ENCODE data around the gene LCN6.

LCN6 gene

GRCh38 chr9:136718345-136719194, 29.8 kb downstream of the LCN6 start:
- no peak for TF ChIP-seq GATA3 (IDR thresholded peaks at IDR 0.05; ENCODE audit: low read depth, low read length)
- TF ChIP-seq GATA2 (IDR thresholded peaks at IDR 0.05; ENCODE audit: low read depth, low read length) = no peak

GRCh38 chr9:136717399-136717798, 30.9 kb downstream of the LCN6 start:
- TF ChIP-seq GATA2 (IDR thresholded peaks at IDR 0.05; ENCODE audit: low read depth, low read length) (no peak), GATA3 (IDR thresholded peaks at IDR 0.05; ENCODE audit: low read depth, low read length) (no peak)

GRCh38 chr9:136714893-136715274, 33.4 kb downstream of the LCN6 start:
- TF ChIP-seq GATA3 (IDR thresholded peaks at IDR 0.05; ENCODE audit: low read depth, low read length) (no peak), GATA2 (IDR thresholded peaks at IDR 0.05; ENCODE audit: low read depth, low read length) (no peak)

GRCh38 chr9:136714096-136714892, 34.0 kb downstream of the LCN6 start:
- TF ChIP-seq GATA3 (IDR thresholded peaks at IDR 0.05; ENCODE audit: low read depth, low read length) (no peak), GATA2 (IDR thresholded peaks at IDR 0.05; ENCODE audit: low read depth, low read length) (no peak)

GRCh38 chr9:136713550-136713949, 34.8 kb downstream of the LCN6 start:
- TF ChIP-seq GATA3 (IDR thresholded peaks at IDR 0.05; ENCODE audit: low read depth, low read length) = no peak
- no peak for TF ChIP-seq GATA2 (IDR thresholded peaks at IDR 0.05; ENCODE audit: low read depth, low read length)

GRCh38 chr9:136712690-136713544, 35.4 kb downstream of the LCN6 start:
- TF ChIP-seq GATA3 (IDR thresholded peaks at IDR 0.05; ENCODE audit: low read depth, low read length) = no peak
- TF ChIP-seq GATA2 (IDR thresholded peaks at IDR 0.05; ENCODE audit: low read depth, low read length) = no peak

GRCh38 chr9:136711751-136712689, 36.3 kb downstream of the LCN6 start, which contains the start of gene DIPK1B:
TSS of gene DIPK1B (plus strand) at chr9:136712572. CDS start at chr9:136712666, 94 bp downstream.
- TF ChIP-seq GATA3 (IDR thresholded peaks at IDR 0.05; ENCODE audit: low read depth, low read length) = no peak
- no peak for TF ChIP-seq GATA2 (IDR thresholded peaks at IDR 0.05; ENCODE audit: low read depth, low read length)

GRCh38 chr9:136710543-136710942, 37.8 kb downstream of the LCN6 start:
- TF ChIP-seq GATA3 (IDR thresholded peaks at IDR 0.05; ENCODE audit: low read depth, low read length) (no peak), GATA2 (IDR thresholded peaks at IDR 0.05; ENCODE audit: low read depth, low read length) (no peak)

- no peak for TF ChIP-seq GATA3 (IDR thresholded peaks at IDR 0.05; ENCODE audit: low read depth, low read length)
- no peak for TF ChIP-seq GATA2 (IDR thresholded peaks at IDR 0.05; ENCODE audit: low read depth, low read length)
Measured at GRCh38 chr9:136709454-136710109, 38.7 kb downstream of the LCN6 start.

- no peak for TF ChIP-seq GATA3 (IDR thresholded peaks at IDR 0.05; ENCODE audit: low read depth, low read length)
- no peak for TF ChIP-seq GATA2 (IDR thresholded peaks at IDR 0.05; ENCODE audit: low read depth, low read length)
Measured at GRCh38 chr9:136707849-136708517, 40.3 kb downstream of the LCN6 start.

GRCh38 chr9:136707011-136707410, 41.3 kb downstream of the LCN6 start:
- TF ChIP-seq GATA3 (IDR thresholded peaks at IDR 0.05; ENCODE audit: low read depth, low read length) (no peak), GATA2 (IDR thresholded peaks at IDR 0.05; ENCODE audit: low read depth, low read length) (no peak)

GRCh38 chr9:136705564-136705963, 42.8 kb downstream of the LCN6 start:
- no peak for TF ChIP-seq GATA3 (IDR thresholded peaks at IDR 0.05; ENCODE audit: low read depth, low read length)
- no peak for TF ChIP-seq GATA2 (IDR thresholded peaks at IDR 0.05; ENCODE audit: low read depth, low read length)
